GM18526 (cell line): ENCODE results near the gene CBX8.

ENCODE experiments used
- POLR2A ChIP-seq: IDR thresholded peaks from 3 replicates; pipeline ENCODE4 v1.6.1; 2011; ENCODE audit not compliant: insufficient read length; ENCODE audit errors: extremely low read depth

The CBX8 gene

GRCh38 chr17:79837888-79838521 is 41.1 kb upstream of the CBX8 start:
- TF ChIP-seq POLR2A = no peak

DNA sequence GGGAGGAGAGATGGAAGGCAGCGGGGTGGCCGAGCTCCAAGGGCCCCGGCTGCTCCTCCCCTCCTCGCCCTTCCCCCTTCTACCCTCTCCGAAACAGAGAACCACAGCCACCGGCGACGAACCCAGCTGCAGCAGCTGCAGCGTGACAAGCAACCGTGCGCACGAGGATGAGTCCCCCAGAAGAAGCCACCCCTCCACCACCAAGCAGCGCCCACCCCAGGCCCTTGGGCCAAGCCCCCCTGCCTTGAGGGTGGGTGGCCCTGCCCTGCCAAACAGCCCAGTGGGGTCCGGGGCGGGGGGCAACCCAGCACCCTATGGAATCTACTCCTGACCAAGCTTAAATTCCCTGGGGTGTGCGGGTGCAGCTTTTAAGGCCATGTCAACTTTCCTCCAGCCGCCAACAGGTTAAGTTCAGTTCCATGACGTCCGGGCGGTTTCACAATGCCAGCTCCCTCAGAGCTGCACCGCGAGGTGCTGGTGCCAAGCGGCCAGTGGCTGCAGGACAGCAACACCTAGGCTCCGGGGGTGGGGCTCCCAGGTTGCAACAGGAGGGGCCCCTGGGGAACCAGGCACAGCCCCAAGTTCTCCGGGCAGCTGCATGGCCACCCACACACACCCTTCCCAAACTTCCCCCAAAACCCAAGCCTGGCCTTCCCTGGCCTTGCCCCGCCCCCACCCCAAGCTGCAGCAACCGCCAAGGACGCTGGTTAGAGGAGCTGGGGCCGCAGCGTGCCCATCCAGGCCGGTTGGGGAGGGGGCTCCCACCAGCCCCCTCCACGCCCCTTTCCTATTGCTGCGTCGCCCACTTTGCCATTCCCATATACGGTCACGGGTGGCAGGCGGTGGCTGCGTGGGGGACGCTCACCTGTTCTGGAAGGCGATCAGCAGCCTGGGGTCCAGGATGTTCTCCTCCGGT is 40.4 kb upstream of the CBX8 start:
- TF ChIP-seq POLR2A = peak; percentile 14

DNA sequence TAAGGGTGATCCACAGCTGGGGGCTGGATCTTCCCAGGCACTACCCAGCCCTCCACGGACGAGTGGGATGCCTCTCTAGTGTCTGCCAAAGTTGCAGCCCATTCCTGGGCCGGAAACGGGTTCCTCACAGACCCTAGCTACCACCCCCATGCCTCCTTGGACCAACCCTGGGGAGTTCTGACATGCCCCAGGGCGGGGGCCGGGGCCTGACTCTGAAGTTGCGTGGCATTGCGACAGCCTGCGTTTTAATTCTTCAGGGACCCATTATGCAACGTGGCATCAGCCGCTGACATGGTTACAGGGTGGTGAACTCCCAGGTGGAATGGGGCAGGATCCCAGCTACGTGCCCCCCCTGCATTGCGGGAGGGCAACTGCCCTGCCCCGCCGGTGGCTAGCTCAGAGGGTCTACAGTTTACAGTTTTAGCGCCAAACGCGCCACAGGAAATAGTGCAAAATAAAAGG is 39.7 kb upstream of the CBX8 start:
- no peak for TF ChIP-seq POLR2A

DNA sequence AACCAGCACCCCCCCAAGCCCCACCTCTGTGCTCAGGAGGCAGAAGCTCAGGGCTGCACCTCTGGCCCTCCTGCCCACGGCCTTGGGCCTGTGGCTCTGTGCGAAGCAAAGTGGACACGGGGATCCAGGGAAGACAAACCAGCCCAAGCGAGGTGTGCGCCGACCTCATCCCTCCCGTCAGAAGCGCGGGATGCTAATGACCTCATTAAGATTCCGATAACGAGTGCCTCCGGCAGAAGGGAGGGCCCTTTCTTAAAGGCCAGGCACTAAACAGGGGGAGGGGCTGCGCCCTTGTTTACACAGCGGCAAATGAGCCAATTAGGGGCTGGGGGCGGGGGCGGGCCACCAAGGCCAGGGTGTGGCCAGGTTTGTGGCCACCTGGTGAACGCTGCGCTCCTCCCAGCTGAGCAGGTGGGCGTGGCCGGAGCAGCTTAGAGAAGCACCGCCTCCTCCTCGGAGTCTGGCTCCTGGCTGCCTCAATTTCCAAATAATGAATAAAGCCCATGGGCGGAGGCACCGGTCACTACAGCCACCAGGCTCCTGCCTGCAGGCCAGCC is 39.2 kb upstream of the CBX8 start:
- TF ChIP-seq POLR2A = no peak

DNA sequence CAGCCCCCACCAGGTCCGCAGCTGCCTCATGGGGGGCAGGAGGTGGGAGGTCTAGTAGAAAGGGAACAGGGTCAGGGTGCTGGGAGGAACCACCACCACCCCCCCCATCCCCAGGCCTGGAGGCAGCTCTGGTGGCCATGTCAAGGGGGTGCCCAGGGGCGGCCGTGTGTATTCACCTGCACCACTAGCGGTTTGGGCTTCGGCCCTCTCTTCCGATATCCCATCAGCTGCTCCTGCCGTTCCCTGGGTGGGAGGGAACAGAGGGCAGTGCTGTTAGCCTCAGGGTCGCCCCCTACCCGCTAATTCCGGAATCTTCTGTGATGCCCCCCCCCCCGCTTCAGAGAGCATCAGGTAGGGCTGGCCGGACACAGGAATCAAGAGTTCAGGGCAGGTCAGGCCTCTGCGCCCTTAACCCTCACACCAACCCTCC is 38.6 kb upstream of the CBX8 start:
- no peak for TF ChIP-seq POLR2A

GRCh38 chr17:79834565-79835469 is 37.9 kb upstream of the CBX8 start:
- TF ChIP-seq POLR2A = no peak

DNA sequence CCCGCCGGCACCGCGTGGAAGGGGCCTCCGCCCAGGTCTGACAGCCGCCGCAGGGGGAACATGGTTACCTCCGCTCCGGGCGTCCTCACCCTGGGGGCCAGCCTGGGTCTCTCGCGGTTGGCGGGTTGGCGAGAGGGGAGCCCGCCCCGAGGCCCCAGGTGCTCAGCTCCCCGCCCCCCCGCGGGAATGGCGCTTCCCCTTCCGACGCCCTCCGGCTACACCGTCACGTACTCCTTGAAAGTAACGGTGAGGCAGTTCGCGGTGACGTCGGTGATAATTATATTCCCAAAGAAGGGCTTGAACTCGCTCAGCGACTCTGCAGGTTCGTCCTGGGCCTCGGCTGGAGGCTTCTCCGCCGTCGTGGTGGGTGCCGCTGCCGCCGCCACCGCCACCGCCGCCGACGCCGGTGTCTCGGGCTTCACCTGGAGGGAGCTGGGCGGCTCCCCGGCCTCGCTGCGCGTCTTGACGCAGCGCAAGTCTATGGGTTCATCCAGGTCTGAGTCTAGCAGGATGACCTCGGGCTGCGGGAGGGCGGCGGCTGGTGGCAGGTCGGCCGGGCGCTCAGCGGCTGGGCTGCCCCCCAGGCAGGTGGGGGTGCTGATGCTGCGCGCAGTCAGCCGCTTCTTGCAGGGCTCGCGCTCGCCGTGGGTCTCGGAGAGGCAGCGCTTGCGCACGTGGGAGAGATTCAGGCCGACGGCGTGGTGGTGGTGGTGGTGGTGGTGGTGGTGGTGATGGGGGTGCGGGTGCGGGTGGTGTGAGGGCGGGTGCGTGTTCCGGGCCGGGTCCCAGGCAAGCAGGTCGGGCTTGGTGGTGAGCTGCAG is 37.1 kb upstream of the CBX8 start:
- no peak for TF ChIP-seq POLR2A

DNA sequence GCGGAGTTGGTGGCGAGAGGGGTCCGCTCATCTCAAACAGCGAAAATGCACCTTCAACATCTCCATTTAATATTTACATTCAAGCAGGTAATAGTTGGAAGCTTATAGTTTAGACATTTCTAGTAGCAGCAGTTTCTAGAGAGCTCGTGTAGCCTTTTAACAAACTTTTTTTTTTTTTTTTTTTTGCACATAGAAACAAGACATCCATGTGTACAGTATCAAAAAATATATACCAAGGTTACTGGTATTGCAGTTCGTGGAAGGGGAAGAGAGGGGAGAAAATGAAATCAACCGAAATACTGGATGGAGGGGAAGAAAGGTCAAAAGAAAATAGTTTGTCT is 36.2 kb upstream of the CBX8 start:
- TF ChIP-seq POLR2A = no peak

GRCh38 chr17:79832218-79833109 is 35.6 kb upstream of the CBX8 start:
- no peak for TF ChIP-seq POLR2A

- no peak for TF ChIP-seq POLR2A
These were observed 34.7 kb upstream of the CBX8 start for GRCh38 chr17:79831265-79832217.

DNA sequence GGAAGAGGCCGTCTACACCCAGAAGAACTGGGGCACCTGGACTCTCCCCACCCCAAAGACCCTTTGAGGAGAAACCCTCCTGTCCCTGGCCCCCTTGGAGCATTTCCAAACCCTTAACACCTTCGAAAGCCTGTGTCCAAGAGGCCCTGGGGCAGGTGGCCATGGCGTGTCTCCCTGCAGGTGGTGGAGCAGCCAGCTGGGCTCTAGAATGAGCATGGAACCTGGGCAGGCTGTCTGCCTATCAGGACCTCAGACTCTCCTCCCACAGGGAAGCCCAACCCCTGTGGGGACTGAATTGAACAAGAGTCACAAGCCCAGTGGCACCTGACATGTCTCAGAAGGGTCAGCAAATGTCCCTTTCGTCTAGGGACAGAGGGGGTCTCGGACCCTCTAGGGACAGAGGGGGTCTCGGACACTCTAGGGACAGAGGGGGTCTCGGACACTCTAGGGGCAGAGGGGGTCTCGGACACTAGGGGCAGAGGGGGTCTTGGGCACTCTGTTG is 33.9 kb upstream of the CBX8 start:
- no peak for TF ChIP-seq POLR2A

- no peak for TF ChIP-seq POLR2A
These were observed 33.4 kb upstream of the CBX8 start for GRCh38 chr17:79830303-79830702.
